SHP77 (cell line): ENCODE data around the gene CSTB.
A peak's percentile ranks its signal among the peaks of the same experiment; 100 is the strongest.

Source experiments
- DNase-seq, 2 experiments: peaks; one replicate each; lab custom pipeline; 2025; lab: John Stamatoyannopoulos, UW

Gene CSTB

GRCh38 chr21:43789276-43790009, 13.3 kb upstream of the CSTB start, which contains the start of gene RRP1:
TSS of gene RRP1 (plus strand) at chr21:43789577. CDS start at chr21:43789630, 53 bp downstream.
- peak; percentile 76 to 81 for DNase-seq

DNA sequence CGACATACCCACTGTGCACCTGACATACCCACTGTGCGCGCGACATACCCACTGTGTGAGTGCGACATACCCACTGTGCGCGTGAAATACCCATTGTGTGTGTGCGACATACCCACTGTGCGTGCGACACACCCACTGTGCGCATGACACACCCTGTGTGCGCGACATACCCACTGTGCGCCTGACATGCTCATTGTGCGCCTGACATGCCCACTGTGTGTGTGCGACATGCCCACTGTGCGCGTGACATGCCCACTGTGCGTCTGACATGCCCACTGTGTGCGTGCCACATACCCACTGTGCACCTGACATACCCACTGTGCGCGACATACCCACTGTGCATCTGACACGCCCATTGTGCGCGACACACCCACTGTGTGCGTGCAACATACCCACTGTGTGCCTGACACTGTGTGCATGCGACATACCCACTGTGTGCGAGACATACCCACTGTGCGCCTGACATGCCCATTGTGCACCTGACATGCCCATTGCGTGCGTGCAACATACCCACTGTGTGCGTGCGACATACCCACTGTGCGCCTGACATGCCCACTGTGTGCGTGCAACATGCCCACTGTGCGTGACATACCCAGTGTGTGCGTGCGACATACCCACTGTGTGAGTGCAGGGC, 10.8 kb upstream of the CSTB start:
- DNase-seq, result no peak

- no peak for DNase-seq
Observed at GRCh38 chr21:43786300-43786806, 10.2 kb upstream of the CSTB start.

DNA sequence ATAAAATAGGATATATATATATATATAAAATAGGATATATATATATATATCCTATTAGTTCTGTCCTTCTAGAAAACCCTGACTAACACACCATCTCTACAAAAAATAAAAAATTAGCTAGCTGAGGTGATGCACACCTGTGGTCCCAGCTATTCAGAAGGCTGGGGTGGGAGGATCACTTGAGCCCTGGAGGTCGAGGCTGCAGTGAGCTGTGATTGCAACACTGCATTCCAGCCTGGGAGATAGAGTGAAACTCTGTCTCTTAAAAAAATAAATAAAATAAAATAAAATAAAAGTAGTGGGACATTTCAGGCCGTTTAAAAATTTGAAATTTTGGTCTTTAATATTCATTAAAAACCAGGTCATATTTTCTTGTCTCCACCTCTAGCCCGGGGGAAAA, 9.0 kb upstream of the CSTB start:
- no peak for DNase-seq

DNA sequence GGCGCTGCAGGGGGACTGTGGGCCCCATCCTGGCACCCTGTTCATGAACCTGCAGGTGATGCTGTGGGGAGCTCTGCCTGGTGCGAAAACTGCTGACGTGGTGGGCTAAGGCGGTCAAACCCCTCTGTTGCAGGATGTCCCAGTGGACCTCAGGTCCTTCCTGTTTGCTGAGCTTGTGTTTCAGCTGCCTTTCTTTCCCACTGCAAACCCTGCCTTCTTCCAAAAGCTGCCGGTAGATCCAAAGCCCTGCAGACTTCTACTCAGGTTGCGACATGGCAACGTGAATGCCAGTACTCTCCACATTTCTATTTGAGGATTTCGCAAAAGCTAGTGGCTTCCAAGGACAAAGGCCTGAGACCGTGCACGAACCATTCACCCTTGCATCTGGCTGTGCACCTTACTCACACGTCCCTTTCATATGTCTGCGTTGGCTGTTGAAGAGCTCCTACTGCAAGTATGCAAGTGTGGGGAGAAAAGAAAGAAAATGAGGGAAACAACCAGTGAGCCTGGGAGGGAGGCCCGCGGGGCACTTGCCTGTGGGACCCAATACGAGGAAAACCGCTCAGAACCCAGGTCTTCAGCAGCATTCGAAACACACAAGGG, 7.1 kb upstream of the CSTB start:
- DNase-seq, result no peak

DNA sequence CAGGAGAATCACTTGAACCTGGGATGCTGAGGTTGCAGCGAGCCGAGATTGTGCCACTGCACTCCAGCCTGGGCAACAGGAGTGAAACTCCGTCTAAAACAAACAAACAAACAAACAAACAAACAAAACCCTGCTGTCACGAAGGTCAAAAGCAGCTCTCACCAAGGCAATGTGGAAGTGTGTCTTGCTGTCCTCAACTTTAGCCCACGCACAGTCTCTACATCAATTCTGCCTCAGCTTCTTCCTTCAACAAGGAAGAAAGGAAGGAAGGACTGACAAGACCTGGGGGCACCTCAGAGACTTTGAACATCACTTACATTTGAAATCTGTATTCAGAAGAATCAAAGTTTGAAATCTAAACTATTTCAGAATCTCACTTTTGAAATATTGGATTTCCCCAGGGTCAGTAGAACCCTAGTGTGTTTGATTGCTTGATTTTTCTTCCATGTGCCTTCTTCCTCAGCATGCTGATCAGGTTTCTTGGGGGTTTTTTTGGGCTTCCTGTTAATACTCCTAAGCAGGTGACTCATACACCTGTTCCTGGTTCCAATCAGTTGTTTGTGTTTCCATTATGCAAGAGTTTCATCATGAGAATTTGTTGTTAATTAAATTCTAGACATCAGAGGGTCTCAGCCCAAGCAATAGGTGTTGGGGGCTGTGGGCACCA, 6.5 kb upstream of the CSTB start:
- no peak for DNase-seq

DNA sequence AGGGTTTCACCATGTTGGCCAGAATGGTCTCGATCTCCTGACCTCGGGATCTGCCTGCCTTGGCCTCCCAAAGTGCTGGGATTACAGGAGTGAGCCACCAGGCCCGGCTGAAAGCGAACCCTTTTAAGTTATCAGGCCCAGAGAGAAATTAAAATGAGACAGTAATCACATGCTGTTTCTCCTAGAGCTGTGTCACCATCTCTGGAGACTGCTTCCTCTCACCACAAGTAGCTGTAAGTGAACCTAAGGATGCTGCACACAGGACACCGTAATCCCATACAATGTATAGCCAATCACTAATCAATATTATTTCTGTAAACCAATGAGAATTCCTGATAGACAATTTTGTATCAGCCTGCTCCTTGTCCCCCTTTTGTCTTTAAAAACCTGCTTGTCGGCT, 5.7 kb upstream of the CSTB start:
- DNase-seq, result no peak

- peak; percentile 71 to 78 for DNase-seq
Observed at GRCh38 chr21:43779660-43780059, 3.6 kb upstream of the CSTB start.

- DNase-seq, result no peak
Observed at GRCh38 chr21:43778469-43779335, 2.6 kb upstream of the CSTB start.

DNA sequence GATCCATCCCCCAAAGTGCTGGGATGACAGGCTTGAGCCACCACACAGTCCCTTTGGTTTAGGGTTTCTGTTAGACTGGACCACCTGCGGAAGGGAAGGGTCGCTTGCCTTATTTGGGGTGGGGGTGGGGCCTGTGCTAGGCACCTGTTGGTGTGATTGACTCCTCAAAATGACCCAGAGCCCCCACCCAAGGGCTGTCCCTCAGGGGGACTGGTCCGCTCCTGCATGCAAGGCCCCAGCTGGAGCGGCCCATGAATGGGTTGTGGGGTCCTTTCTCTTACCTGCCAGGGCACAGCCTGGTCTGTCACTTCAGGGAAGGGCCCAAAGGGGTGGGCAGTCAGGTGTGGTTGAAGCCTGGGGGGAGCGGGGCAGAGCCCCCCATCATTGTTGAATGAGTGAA, 1.8 kb upstream of the CSTB start:
- no peak for DNase-seq

GRCh38 chr21:43775190-43775589, 918 bp downstream of the CSTB start:
- no peak for DNase-seq

GRCh38 chr21:43774163-43774562, 1.9 kb downstream of the CSTB start:
- no peak for DNase-seq

- DNase-seq, result no peak
Observed at GRCh38 chr21:43772425-43772821, 3.7 kb downstream of the CSTB start.

DNA sequence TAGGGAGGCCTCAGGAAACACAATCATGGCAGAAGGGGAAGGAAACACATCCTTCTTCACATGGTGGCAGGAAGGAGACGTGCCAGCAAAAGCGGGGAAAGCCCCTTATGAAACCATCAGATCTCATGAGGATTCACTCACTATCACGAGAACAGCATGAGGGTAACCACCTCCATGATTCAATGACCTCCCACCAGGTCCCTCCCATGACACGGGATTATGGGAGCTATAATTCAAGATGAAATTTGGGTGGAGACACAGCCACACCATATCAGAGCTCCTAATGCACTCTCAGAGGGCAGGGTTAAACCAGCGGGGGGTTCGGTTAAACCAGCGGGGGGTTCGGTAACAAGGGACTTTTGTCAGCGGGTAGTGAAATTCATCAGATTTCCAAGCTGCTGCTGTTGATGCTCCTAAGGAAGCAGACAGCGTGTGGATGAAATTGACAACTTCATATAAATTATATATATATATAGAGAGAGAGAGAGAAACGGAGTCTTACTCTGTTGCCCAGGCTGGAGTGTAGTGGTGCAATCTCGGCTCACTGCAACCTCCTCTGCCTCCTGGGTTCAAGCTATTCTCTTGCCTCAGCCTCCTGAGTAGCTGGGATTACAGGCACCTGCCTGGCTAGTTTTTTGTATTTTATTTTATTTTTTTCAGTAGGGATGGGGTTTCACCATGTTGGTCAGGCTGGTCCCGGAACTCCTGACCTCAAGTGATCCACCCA, 4.2 kb downstream of the CSTB start:
- DNase-seq, result no peak

GRCh38 chr21:43771199-43771675, 4.9 kb downstream of the CSTB start:
- no peak for DNase-seq

DNA sequence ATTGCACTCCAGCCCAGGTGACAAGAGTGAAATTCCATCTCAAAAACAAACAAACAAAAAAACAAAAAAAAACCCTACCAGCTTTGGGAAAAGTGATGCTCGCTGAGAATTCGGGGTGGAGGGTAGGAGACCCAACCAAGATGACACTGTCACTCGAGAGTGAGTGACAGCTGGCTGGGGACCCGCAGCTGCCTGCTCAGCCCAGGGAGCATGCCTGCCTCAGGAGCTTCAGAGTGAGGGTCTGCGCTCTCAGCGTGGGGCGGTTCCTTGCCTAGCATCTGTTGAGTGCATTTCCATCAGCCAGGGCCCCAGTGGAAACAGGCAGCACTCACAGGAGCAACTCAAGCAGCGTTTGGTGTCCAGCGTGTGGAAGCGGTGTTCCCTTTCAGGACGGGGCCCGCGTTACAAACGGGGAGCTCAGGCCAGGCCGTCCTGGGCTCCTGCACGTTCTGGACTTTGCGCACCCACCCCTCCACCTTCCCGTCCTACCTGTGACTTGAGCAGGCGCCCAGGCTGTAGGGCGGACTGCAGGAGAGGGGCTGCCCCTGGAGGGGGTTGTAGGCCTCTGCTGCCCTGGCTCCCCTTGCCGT, 5.9 kb downstream of the CSTB start:
- DNase-seq, result no peak

- no peak for DNase-seq
Observed at GRCh38 chr21:43769325-43769958, 6.7 kb downstream of the CSTB start.

- no peak for DNase-seq
Observed at GRCh38 chr21:43768868-43769167, 7.3 kb downstream of the CSTB start.

DNA sequence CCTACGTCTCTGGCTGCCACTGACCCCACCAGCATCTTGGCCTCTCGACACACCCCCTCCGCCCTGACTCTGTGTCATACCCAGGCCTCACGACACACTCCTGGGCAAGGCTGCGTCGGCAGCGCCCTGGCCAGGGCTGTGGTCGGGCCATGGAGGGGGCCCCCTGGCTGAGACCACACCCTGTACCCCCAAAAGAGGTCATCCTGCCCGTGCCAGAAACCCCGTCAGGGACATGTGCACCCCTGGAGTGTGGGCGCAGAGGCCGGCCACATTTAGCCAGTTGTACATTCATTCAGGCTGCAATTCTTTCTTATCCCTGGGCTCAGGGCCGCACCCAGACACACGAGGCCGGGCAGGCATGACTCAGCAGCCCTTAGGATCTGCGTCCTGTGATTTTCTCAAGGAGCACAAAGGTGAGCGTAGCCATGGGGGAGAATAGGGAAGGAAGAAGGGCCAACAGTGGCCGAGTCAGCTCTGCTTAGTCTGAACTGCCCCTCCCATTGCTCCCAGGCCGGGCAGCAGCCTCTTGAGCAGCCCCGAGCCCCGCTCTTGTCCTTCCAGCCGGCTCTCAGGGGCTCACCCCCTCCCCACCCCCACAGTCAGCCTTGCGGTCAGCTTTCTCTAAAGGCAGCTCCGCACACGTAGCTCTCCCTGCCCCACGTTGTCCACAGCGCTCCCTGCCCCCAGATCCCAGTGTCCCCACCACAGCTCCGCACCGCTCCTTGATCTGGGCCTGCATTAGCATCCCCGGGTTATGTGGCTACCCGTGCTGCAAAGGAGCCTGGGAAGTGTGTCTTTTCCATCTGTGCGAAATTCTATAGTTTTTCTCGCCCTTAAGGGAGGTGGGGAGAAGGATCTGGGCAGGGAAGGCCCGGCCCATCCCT, 7.9 kb downstream of the CSTB start:
- DNase-seq, result peak in 1 of 2 experiments; percentile 24
